Measurements from ENCODE around the gene MYRFL.

GRCh38 chr12:69783365-69783764, 41.7 kb upstream of the MYRFL start:
- TF ChIP-seq GATA3 (IDR thresholded peaks at IDR 0.05; ENCODE audit: low read depth, low read length) (no peak), GATA2 (IDR thresholded peaks at IDR 0.05; ENCODE audit: low read depth, low read length) (no peak)

Measured in SH-SY5Y (cell line).